Lung (tissue), 12 donors: ENCODE results near the gene PTPN14. TPM values are rescaled to one million over a fixed set of nuclear protein-coding genes. Genes with fewer than 3 reads are reported as not detected.

Experiments
- ATAC-seq: fragments of 200-7000 bp; cut with Tn5 transposase; one replicate; pipeline ENCODE4 v1.9.1; 2020; ENCODE audit warnings: moderate number of reproducible peaks; ENCODE audit not compliant: insufficient read depth, low FRiP score
- DNase-seq, 3 donors: peaks; one replicate each; pipeline ENCODE4 v3.0.0-alpha.2; 2013 to 2017
- H3K27ac ChIP-seq, 2 donors: one replicate each; pipeline ENCODE4 v1.5.1; 2013; ENCODE audit warnings: mild to moderate bottlenecking in 2 of 2, moderate library complexity in 2 of 2, control low read depth in 1 of 2, inconsistent platforms in 1 of 2, low read depth in 1 of 2, low read length in 1 of 2
- H3K27me3 ChIP-seq, 3 donors: one replicate each; pipeline ENCODE4 v1.5.1; 2013; ENCODE audit warnings: low read length in 2 of 3; ENCODE audit not compliant: control insufficient read depth in 3 of 3, insufficient read depth in 3 of 3
- H3K36me3 ChIP-seq, 4 donors: one replicate each; pipeline ENCODE4 v1.5.1; 2013; ENCODE audit warnings: low read length in 4 of 4, mild to moderate bottlenecking in 1 of 4, moderate library complexity in 1 of 4; ENCODE audit not compliant: control insufficient read depth in 4 of 4, insufficient read depth in 4 of 4
- H3K4me1 ChIP-seq, 5 donors: one replicate each; pipeline ENCODE4 v1.5.1; 2013; ENCODE audit warnings: low read length in 5 of 5, mild to moderate bottlenecking in 2 of 5, moderate library complexity in 1 of 5; ENCODE audit not compliant: control insufficient read depth in 5 of 5, insufficient read depth in 5 of 5
- H3K4me3 ChIP-seq: one replicate; pipeline ENCODE4 v1.5.1; 2013; ENCODE audit warnings: mild to moderate bottlenecking, control low read depth, moderate library complexity
- H3K9ac ChIP-seq, 2 donors: one replicate each; pipeline ENCODE4 v1.5.1; 2013; ENCODE audit warnings: low read length in 2 of 2, control low read depth in 1 of 2; ENCODE audit not compliant: insufficient read depth in 1 of 2
- H3K9me3 ChIP-seq, 4 donors: one replicate each; pipeline ENCODE4 v1.5.1; 2013; ENCODE audit warnings: low read length in 3 of 4, mild to moderate bottlenecking in 1 of 4, moderate library complexity in 1 of 4; ENCODE audit not compliant: control insufficient read depth in 4 of 4, insufficient read depth in 3 of 4
- WGBS, 2 donors: extraction: QIAGEN DNeasy Blood & Tissue Kit; methylation state at CpG; one replicate each; pipeline ENCODE4 v1.1.7; 2013; 5-methylcytosine and 5-hydroxymethylcytosine counted together
- polyA plus RNA-seq, 2 donors: library from polyadenylated mRNA; stranded (reverse); fragments of 200-250 nt; gene quantifications; one replicate each; pipeline ENCODE4 v1.2.1, GENCODE V29; 2013
- total RNA-seq, 2 donors: library from RNA; depleted of rRNA in 1 of 2; stranded (reverse); fragments of >200 nt in 1 of 2; gene quantifications; one replicate each; pipeline ENCODE4 v1.2.1, GENCODE V29; 2014 to 2021
- TF ChIP-seq, protein P1 (sequence below): IDR thresholded peaks from 2 replicates; pipeline ENCODE4 v1.5.1; 2012; ENCODE audit warnings: mild to moderate bottlenecking; ENCODE audit errors: control extremely low read depth, extremely low read depth
- donor health status: control.
- donor health status: control.
- donor health status: Bipolar disorder and iron deficiency.
- donor health status: healthy.
- donor health status: DM: yes; HTN: yes; CAD: no.

Gene PTPN14
- total and polyA plus RNA-seq, 4 donors = 4.4 to 43.2 (median 15.2) TPM

DNA sequence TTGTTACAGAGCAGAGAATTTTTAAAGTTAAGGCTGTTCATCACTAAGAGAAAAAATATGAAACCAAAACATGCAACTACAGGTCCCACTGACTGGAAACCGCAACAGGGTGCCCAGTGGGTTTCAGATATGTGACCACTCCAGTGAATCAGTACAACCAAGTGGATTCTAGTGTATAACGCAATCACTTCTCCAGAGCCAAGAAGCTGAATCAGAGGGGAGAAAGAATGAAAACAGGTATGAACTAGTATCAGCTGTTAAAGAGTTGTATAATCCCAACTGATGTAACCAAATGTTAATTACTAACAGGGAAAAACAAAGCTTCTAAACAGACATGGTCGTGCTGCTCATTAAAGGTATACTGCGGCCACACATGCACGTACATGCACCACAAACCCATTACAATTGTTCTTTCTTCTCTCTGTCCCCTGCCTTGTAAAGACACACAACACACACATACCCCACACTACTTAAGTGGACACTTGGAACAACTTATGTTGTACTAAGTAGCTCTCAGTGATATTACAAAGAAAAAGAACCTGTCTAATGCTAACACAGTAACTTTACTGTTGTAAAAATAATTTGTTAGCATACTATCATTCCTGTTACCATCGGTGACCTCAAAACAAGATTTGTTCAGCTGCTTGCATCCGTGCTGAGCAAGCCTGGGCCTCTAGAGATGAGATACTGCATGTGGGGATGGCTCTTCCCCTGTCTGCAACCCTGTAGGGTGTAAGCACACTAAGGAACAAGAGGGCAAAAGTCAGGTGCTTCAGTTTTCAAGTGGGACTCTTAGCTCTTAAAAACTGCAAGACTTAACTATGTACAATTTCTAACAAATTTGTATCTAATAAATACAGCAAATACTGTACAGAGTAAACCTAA is 74.2 kb downstream of the PTPN14 start:
- DNase-seq (peak; percentile 14 to 31 (median 25)), ATAC-seq (peak; percentile 76)
- peak overlapping the region in 1 of 2 donors; percentile 84 for H3K27ac ChIP-seq
- 68 to 81% methylated on average over 7 of the region's 7 CpGs for WGBS, 2 donors
- no peak overlapping the region for H3K9ac ChIP-seq
- H3K36me3 ChIP-seq = no peaks in the 10 kb centered on the region
- TF ChIP-seq, protein P1, sequence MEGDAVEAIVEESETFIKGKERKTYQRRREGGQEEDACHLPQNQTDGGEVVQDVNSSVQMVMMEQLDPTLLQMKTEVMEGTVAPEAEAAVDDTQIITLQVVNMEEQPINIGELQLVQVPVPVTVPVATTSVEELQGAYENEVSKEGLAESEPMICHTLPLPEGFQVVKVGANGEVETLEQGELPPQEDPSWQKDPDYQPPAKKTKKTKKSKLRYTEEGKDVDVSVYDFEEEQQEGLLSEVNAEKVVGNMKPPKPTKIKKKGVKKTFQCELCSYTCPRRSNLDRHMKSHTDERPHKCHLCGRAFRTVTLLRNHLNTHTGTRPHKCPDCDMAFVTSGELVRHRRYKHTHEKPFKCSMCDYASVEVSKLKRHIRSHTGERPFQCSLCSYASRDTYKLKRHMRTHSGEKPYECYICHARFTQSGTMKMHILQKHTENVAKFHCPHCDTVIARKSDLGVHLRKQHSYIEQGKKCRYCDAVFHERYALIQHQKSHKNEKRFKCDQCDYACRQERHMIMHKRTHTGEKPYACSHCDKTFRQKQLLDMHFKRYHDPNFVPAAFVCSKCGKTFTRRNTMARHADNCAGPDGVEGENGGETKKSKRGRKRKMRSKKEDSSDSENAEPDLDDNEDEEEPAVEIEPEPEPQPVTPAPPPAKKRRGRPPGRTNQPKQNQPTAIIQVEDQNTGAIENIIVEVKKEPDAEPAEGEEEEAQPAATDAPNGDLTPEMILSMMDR = no peak
- H3K27me3 ChIP-seq = no peaks in the 10 kb centered on the region
- peaks cover 0 to 15% (median 8%) of the 10 kb centered on the region in 5 donors for H3K4me1 ChIP-seq
- no peak overlapping the region for H3K4me3 ChIP-seq
- no peaks in the 10 kb centered on the region for H3K9me3 ChIP-seq

DNA sequence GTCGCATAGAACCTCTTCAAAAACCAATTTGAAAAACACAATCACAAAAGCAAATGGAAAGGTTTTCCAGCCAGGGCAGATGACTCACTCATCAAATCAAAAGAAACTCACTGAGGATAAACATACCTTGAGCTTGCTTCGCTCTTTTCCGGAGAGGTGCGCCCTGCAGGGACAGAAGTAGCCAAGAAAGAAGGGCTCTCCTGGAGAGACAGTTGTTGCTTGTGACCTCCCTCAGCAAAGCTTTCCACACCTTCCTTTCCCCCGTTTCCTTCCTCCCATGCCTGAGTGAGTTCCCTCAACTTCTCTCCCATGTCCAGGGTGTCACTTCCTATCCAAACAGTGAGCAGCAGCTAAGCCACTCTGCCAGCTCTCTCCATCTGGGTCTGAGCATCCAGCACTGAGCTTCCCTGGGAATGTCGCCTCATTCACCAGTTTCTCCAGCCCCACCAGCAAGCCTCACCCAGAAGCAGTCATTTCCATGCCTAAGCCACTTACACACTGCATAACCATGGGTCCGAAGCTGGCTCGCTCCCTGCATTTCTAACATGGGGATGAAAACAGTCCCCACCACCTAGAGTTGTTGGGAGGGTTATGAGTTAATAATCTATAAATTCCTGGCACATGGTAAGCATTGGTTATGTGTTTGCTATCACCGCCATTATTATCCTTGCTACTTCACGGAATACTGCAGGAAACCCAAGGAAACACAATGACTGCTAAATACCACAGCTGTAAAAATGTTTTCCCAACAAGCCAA is 75.0 kb downstream of the PTPN14 start:
- no peak for DNase-seq
- no peaks in the 10 kb centered on the region for H3K9me3 ChIP-seq
- no peaks in the 10 kb centered on the region for H3K27me3 ChIP-seq
- no peaks in the 10 kb centered on the region for H3K36me3 ChIP-seq
- H3K4me3 ChIP-seq = no peak overlapping the region
- TF ChIP-seq, protein P1 = no peak
- H3K27ac ChIP-seq = peak overlapping the region in 1 of 2 donors; percentile 84
- no peak overlapping the region for H3K9ac ChIP-seq
- ATAC-seq = no peak
- 72 to 83% methylated on average over 10 of the region's 10 CpGs for WGBS, 2 donors
- peaks cover 0 to 15% (median 10%) of the 10 kb centered on the region in 5 donors for H3K4me1 ChIP-seq

DNA sequence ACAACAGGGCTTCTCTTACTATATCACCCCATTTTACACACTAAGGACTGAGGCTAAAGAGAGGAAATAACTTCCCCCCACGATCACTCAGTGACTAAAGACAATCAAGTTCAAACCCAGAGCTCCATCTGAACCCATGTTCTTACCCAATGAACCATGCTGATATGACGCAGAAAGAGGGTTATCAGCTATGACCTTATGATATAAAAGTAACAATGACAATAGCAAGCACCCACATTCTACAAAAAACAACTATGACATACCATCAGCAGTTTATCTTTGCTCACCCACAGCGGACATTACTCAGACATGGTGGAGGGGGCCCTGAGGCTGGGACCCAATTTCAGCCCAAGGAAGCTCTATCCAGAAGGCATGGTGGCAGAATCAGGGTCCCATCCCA is 75.7 kb downstream of the PTPN14 start:
- no peak overlapping the region for H3K9ac ChIP-seq
- no peaks in the 10 kb centered on the region for H3K27me3 ChIP-seq
- H3K4me3 ChIP-seq = no peak overlapping the region
- H3K9me3 ChIP-seq = no peaks in the 10 kb centered on the region
- DNase-seq (no peak), ATAC-seq (no peak)
- no peaks in the 10 kb centered on the region for H3K36me3 ChIP-seq
- TF ChIP-seq, protein P1 = no peak
- WGBS, 2 donors = 94 to 96% methylated on average over 3 of the region's 3 CpGs
- no peak overlapping the region for H3K27ac ChIP-seq
- H3K4me1 ChIP-seq = peaks cover 0 to 15% (median 10%) of the 10 kb centered on the region in 5 donors
